HCT116 (cell line): Measurements from ENCODE around the gene GPRC5B. TPM values are rescaled to one million over a fixed set of nuclear protein-coding genes. Genes with fewer than 3 reads are reported as not detected.

Experiments
- ATAC-seq: fragments of 200-7000 bp; cut with Tn5 transposase; 2 replicates; pipeline ENCODE4 v1.9.1; 2020; ENCODE audit warnings: mild to moderate bottlenecking, moderate library complexity
- BruUV-seq: library from RNA; stranded (reverse); fragments of 400-500 nt; replicated peaks from 2 replicates; lab custom pipeline; 2021; lab: Mats Ljungman, UMichigan
- CTCF ChIA-PET: fragments of 300-600 bp; sonication (Branson Sonifier 250); formaldehyde crosslinking; loops from one replicate; lab custom pipeline; 2021; ENCODE audit warnings: antibody characterized with exemption; lab: Charles Lee
- POLR2A ChIA-PET: fragments of 300-600, 350-600 bp; sonication (Branson Sonifier 250); formaldehyde crosslinking; loops from one replicate; lab custom pipeline; 2021; ENCODE audit warnings: antibody characterized with exemption; lab: Charles Lee
- RAD21 ChIA-PET, 2 experiments: fragments of 300-600 bp; sonication (Branson Sonifier 250); formaldehyde crosslinking; loops; one replicate each; lab custom pipeline; 2023; ENCODE audit warnings: low total read pairs in 2 of 2; ENCODE audit not compliant: uncharacterized antibody in 2 of 2, unreplicated experiment in 2 of 2, low non-redundant PET in 1 of 2; lab: Charles Lee
- DNase-seq: peaks from one replicate; pipeline ENCODE4 v3.0.0-alpha.2; 2010; ENCODE audit warnings: low read depth, low spot score
- H2AFZ ChIP-seq: fragments of 200-600 bp; shearing (Covaris generic), sonication (generic); 2 replicates; pipeline ENCODE4 v1.6.1; 2017; ENCODE audit warnings: low read depth, mixed run types, mixed read lengths, antibody characterized with exemption, low read length; ENCODE audit not compliant: poor library complexity, severe bottlenecking
- H3K27ac ChIP-seq: 2 replicates; pipeline ENCODE4 v1.5.1; 2012; ENCODE audit warnings: low read depth, low read length
- H3K27me3 ChIP-seq: fragments of 200-600 bp; sonication (generic); 2 replicates; pipeline ENCODE4 v1.6.1; 2016; ENCODE audit warnings: mixed run types, low read length, mixed read lengths; ENCODE audit not compliant: insufficient read depth
- H3K36me3 ChIP-seq, 2 experiments: fragments of 200-500 bp in 1 of 2; fragments of 200-600 bp in 1 of 2; sonication (Bioruptor generic) in 1 of 2; sonication (generic) in 1 of 2; 2 replicates each; pipeline versions ENCODE4 v1.5.1 to v1.6.1; 2014 to 2016; ENCODE audit warnings: low read length in 2 of 2, inconsistent platforms in 1 of 2, mixed read lengths in 1 of 2, mixed run types in 1 of 2; ENCODE audit not compliant: insufficient read depth in 2 of 2, control insufficient read depth in 1 of 2
- H3K4me1 ChIP-seq, 2 experiments: fragments of 200-600 bp in 1 of 2; sonication (generic) in 1 of 2; 2 replicates each; pipeline versions ENCODE4 v1.5.1 to v1.6.1; 2012 to 2017; ENCODE audit warnings: low read length in 2 of 2, inconsistent platforms in 1 of 2, mild to moderate bottlenecking in 1 of 2, mixed read lengths in 1 of 2, mixed run types in 1 of 2, moderate library complexity in 1 of 2; ENCODE audit not compliant: insufficient read depth in 2 of 2, control insufficient read depth in 1 of 2
- H3K4me2 ChIP-seq: fragments of 200-600 bp; sonication (generic); 2 replicates; pipeline ENCODE4 v1.6.1; 2017; ENCODE audit warnings: mixed run types, low read length, mixed read lengths
- H3K4me3 ChIP-seq, 2 experiments: fragments of 200-600 bp in 1 of 2; sonication (generic) in 1 of 2; replicated peaks in 1 of 2; 2 replicates each; pipeline ENCODE4 v1.5.1; 2011 to 2016; ENCODE audit warnings: low read length in 2 of 2, control low read depth in 1 of 2, low read depth in 1 of 2, mild to moderate bottlenecking in 1 of 2, mixed read lengths in 1 of 2, mixed run types in 1 of 2
- H3K79me2 ChIP-seq: fragments of 200-600 bp; sonication (generic); 2 replicates; pipeline ENCODE4 v1.6.1; 2017; ENCODE audit warnings: mild to moderate bottlenecking, mixed run types, low read length, moderate library complexity, mixed read lengths; ENCODE audit not compliant: insufficient read depth
- H3K9ac ChIP-seq: fragments of 200-600 bp; sonication (generic); 2 replicates; pipeline ENCODE4 v1.6.1; 2016; ENCODE audit warnings: low read length, mixed read lengths
- H3K9me2 ChIP-seq: fragments of 200-600 bp; sonication (generic), shearing (Covaris generic); 2 replicates; pipeline ENCODE4 v1.6.1; 2017; ENCODE audit warnings: mixed run types, mild to moderate bottlenecking, moderate library complexity; ENCODE audit not compliant: insufficient read depth
- H3K9me3 ChIP-seq, 2 experiments: fragments of 200-500 bp in 1 of 2; fragments of 200-600 bp in 1 of 2; sonication (Bioruptor generic) in 1 of 2; sonication (generic) in 1 of 2; 2 replicates each; pipeline ENCODE4 v1.6.1; 2014 to 2017; ENCODE audit warnings: low read length in 2 of 2, mixed read lengths in 2 of 2, inconsistent platforms in 1 of 2, low read depth in 1 of 2, mild to moderate bottlenecking in 1 of 2, mixed run types in 1 of 2, moderate library complexity in 1 of 2; ENCODE audit not compliant: control insufficient read depth in 1 of 2, insufficient read depth in 1 of 2
- H4K20me1 ChIP-seq: fragments of 200-600 bp; sonication (generic), shearing (Covaris generic); 2 replicates; pipeline ENCODE4 v1.6.1; 2017; ENCODE audit warnings: mixed run types, mild to moderate bottlenecking, moderate library complexity; ENCODE audit not compliant: insufficient read depth
- CBX3 ChIP-seq: IDR thresholded peaks from 2 replicates; pipeline ENCODE4 v1.6.1; 2012; ENCODE audit warnings: low read depth
- ELF1 ChIP-seq: IDR thresholded peaks from 2 replicates; pipeline ENCODE4 v1.6.1; 2012; ENCODE audit warnings: low read depth, borderline replicate concordance
- FOSL1 ChIP-seq: IDR thresholded peaks from 2 replicates; pipeline ENCODE4 v1.6.1; 2012; ENCODE audit warnings: low read depth
- JUND ChIP-seq: IDR thresholded peaks from 2 replicates; pipeline ENCODE4 v1.6.1; 2012
- POLR2AphosphoS5 ChIP-seq: IDR thresholded peaks from 2 replicates; pipeline ENCODE4 v1.6.1; 2011; ENCODE audit warnings: mild to moderate bottlenecking, low read depth, low read length, moderate library complexity
- SRF ChIP-seq: IDR thresholded peaks from 2 replicates; pipeline ENCODE4 v1.6.1; 2012; ENCODE audit warnings: low read depth
- TCF7L2 ChIP-seq: IDR thresholded peaks from 2 replicates; pipeline ENCODE4 v1.7.0; 2011; ENCODE audit warnings: borderline replicate concordance, inconsistent platforms; ENCODE audit not compliant: insufficient read depth, insufficient read length; ENCODE audit errors: extremely low read depth
- intact Hi-C: fragments of 100-400 bp; cut with micrococcal nuclease; formaldehyde crosslinking; loops from 2 replicates; pipeline ENCODE4 v1.10.0; 2022
- total RNA-seq: library from RNA; stranded (reverse); gene quantifications from one replicate; pipeline ENCODE4 v1.2.1, GENCODE V29; 2021; ENCODE audit not compliant: unreplicated experiment
- TF ChIP-seq, protein P1 (sequence below): IDR thresholded peaks from 2 replicates; pipeline ENCODE4 v1.6.1; 2012
- TF ChIP-seq, protein P2 (sequence below), 3 experiments: fragments of 200-600 bp in 1 of 3; sonication (generic) in 1 of 3; IDR thresholded peaks in 2 of 3; conservative IDR thresholded peaks in 1 of 3; 2 replicates each; pipeline ENCODE4 v1.5.1; 2012 to 2017; ENCODE audit warnings: low read depth in 2 of 3, low read length in 2 of 3, antibody characterized with exemption in 1 of 3, borderline replicate concordance in 1 of 3, control low read depth in 1 of 3, mild to moderate bottlenecking in 1 of 3, mixed read lengths in 1 of 3, mixed run types in 1 of 3, moderate library complexity in 1 of 3; ENCODE audit not compliant: insufficient read depth in 1 of 3
- TF ChIP-seq, protein P3 (sequence below): IDR thresholded peaks from 2 replicates; pipeline ENCODE4 v1.6.1; 2011; ENCODE audit warnings: mild to moderate bottlenecking, low read length, moderate library complexity; ENCODE audit not compliant: insufficient replicate concordance; ENCODE audit errors: extremely low read depth

The GPRC5B gene
- total RNA-seq, 1 experiment from 2014 or later, result 7.2 TPM

DNA sequence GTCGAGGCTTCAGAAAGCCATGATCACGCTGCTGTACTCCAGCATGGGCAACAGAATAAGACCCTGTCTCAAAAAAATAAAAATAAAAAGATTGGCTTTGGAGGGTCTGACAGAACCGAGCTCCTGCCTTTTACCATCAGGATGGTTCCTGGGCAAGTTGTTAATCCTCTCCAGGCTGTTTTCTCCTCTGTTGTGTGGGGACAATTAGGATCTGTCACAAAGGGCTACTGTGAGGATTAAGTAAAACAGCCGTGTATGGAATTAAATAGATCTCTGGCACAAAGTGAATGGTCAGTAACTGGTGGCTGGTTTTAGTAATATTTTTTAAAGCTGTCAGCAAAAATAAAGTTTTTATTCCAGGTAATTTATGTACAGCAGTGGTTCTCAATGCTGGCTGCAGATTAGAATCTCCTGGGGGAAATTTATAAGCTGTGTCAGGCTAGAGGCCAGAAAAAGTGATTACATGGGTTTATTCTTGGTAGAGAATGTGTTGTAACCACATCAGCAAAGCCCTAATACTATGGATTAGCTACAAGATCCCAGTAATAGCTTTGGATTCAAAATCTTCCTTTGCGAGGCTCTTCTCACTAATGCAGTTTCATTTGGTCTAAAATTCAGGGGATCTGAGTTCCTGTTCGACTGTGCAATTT is 47.2 kb downstream of the GPRC5B start:
- CTCF ChIA-PET, result no interaction called here
- H3K4me3 ChIP-seq, result no peak overlapping the region
- RAD21 ChIA-PET, result no interaction called here
- BruUV-seq, result no TSS peak
- H3K9me3 ChIP-seq, result no peaks in the 10 kb centered on the region
- H3K4me2 ChIP-seq, result no peak overlapping the region
- no peaks in the 10 kb centered on the region for H3K9me2 ChIP-seq
- H3K27me3 ChIP-seq, result no peaks in the 10 kb centered on the region
- H3K4me1 ChIP-seq, result no peaks in the 10 kb centered on the region
- H3K9ac ChIP-seq, result no peak overlapping the region
- no peaks in the 10 kb centered on the region; the same call in 1 of the 2 replicates for H4K20me1 ChIP-seq
- H3K27ac ChIP-seq, result no peak overlapping the region
- H3K79me2 ChIP-seq, result no peaks in the 10 kb centered on the region
- POLR2A ChIA-PET, result no interaction called here
- DNase-seq (no peak), ATAC-seq (no peak)
- H3K36me3 ChIP-seq, result no peaks in the 10 kb centered on the region
- intact Hi-C loops, result no loop called here
- TF ChIP-seq ELF1, result no peak
- no peak for TF ChIP-seq POLR2AphosphoS5
- TF ChIP-seq, protein P1, sequence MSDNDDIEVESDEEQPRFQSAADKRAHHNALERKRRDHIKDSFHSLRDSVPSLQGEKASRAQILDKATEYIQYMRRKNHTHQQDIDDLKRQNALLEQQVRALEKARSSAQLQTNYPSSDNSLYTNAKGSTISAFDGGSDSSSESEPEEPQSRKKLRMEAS, result no peak
- no peak for TF ChIP-seq TCF7L2
- TF ChIP-seq JUND, result no peak
- no peak for TF ChIP-seq FOSL1
- TF ChIP-seq, protein P2, sequence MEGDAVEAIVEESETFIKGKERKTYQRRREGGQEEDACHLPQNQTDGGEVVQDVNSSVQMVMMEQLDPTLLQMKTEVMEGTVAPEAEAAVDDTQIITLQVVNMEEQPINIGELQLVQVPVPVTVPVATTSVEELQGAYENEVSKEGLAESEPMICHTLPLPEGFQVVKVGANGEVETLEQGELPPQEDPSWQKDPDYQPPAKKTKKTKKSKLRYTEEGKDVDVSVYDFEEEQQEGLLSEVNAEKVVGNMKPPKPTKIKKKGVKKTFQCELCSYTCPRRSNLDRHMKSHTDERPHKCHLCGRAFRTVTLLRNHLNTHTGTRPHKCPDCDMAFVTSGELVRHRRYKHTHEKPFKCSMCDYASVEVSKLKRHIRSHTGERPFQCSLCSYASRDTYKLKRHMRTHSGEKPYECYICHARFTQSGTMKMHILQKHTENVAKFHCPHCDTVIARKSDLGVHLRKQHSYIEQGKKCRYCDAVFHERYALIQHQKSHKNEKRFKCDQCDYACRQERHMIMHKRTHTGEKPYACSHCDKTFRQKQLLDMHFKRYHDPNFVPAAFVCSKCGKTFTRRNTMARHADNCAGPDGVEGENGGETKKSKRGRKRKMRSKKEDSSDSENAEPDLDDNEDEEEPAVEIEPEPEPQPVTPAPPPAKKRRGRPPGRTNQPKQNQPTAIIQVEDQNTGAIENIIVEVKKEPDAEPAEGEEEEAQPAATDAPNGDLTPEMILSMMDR (IDR thresholded peaks at IDR 0.05 in 2 of 3, conservative IDR thresholded peaks at IDR 0.05 in 1 of 3; ENCODE audit: borderline replicate concordance in 1 of 3, insufficient read depth in 1 of 3, low read depth in 2 of 3, low read length in 2 of 3), result no peak
- no peak for TF ChIP-seq SRF
- TF ChIP-seq, protein P3, sequence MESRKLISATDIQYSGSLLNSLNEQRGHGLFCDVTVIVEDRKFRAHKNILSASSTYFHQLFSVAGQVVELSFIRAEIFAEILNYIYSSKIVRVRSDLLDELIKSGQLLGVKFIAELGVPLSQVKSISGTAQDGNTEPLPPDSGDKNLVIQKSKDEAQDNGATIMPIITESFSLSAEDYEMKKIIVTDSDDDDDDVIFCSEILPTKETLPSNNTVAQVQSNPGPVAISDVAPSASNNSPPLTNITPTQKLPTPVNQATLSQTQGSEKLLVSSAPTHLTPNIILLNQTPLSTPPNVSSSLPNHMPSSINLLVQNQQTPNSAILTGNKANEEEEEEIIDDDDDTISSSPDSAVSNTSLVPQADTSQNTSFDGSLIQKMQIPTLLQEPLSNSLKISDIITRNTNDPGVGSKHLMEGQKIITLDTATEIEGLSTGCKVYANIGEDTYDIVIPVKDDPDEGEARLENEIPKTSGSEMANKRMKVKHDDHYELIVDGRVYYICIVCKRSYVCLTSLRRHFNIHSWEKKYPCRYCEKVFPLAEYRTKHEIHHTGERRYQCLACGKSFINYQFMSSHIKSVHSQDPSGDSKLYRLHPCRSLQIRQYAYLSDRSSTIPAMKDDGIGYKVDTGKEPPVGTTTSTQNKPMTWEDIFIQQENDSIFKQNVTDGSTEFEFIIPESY, result no peak
- TF ChIP-seq CBX3, result no peak
- H2AFZ ChIP-seq, result no peak overlapping the region
